Fibroblast of upper back skin (primary cell): ENCODE data around the gene RGS4.
A peak's percentile ranks its signal among the peaks of the same experiment; 100 is the strongest.
"Not testable (repeated sequence)": the region's sequence is repeated elsewhere in the genome, so short reads cannot be mapped to it uniquely, and the experiment has no call there.

ENCODE experiments used
- DNase-seq: peaks from one replicate; pipeline ENCODE4 v3.0.0-alpha.2; 2013

The RGS4 gene

DNA sequence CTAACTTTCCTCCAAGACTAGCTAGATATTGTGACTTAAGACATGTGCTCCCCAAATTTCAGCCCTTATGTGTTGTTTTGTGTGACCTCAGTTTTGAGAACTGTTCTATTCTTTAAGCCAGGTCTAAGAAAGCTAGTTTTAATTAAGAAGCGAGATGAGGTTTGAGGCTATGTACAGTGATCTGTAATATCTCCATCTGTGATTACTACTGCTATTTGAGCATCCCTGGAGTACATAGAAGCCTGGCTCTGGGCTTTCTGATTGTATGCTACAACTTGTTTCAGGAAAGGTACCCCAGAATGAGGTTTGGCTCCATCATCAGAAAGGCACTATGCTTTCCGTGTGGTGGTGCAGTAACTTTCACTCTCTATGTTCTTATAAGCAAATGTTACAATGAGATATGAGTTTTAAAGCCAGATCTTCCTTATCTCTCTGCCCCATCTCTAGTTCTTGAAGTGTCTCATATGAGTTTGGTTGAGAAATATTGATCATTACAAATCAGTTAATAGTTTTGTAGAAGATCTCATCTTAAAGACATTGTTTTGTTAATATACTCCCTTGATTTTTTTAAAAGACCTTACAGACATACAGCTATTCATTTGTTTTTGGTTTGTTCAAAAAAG, 605 bp downstream of the RGS4 start:
- DNase-seq, result no peak

DNA sequence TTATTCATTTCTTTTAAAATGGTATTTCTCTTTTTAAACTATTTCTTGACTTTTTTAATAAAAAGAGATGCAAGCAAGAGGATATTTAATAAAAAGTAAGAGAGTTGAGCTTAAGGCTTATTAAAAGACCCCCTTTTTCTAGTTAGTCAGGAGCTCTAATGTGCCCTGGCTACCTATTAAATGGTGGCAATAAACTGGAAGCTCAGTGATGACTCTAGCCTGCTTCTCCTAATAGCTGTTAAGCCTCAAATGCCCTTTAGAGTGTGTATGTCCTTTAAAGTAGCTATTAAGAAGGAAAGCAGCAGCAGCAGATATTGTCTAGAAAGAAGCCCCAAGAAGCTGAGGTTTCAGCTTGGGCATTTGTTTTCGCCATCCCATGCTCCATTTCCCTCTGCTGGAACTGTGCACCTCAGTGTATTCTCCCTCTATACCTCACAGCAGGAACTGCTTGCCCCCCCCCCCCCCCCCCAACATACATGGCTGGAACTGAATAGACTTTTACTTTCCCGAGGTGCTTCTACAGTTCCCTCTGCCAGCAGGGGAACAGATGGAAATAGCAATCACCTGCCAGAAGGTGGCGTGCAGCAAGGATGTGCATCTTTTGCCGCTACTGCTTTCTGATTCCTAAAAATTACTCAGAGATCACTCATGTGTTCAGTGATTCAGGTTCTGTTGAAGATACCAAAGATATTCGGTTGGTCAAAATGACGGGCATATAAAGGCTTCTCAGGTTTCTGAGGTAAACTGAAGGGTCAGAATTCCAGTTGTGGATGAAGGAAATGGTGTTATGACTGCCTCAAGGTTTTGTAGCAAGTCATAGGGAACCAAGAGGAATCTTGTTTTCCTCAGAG, 2.5 kb downstream of the RGS4 start:
- DNase-seq, result peak; percentile 90

DNA sequence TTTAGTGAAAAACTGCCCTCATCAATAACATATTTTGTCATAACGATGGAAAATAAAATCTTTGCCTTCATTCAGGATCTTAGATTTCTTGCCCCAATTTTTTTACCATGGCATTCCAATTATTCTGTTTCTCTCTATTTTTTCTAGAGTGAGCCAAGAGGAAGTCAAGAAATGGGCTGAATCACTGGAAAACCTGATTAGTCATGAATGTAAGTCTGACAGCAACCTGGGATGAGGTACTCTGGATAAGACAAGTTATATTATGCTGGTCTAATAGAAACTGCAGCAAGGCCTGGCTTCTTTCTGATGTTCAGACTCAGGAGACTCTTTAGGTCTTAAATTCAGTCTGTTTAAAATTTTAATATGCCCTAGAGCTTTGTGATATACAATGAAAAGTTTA, 3.5 kb downstream of the RGS4 start:
- DNase-seq, result peak; percentile 65

DNA sequence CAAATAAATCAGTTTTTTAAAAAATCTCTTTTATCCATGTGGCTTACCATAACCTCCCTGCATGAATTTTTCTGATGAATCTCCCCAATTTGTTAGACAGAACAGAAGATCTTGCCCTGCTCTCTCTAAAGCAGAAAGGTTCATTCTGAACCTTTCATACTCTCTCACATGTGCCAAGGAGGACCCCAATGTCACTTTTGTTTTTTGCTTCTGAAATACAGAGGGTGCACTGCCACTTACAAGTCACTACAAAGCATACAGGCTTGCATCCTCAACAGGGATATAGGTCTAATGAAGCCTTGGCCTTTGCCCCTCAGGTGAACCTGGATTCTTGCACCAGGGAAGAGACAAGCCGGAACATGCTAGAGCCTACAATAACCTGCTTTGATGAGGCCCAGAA, 4.8 kb downstream of the RGS4 start:
- no peak for DNase-seq

DNA sequence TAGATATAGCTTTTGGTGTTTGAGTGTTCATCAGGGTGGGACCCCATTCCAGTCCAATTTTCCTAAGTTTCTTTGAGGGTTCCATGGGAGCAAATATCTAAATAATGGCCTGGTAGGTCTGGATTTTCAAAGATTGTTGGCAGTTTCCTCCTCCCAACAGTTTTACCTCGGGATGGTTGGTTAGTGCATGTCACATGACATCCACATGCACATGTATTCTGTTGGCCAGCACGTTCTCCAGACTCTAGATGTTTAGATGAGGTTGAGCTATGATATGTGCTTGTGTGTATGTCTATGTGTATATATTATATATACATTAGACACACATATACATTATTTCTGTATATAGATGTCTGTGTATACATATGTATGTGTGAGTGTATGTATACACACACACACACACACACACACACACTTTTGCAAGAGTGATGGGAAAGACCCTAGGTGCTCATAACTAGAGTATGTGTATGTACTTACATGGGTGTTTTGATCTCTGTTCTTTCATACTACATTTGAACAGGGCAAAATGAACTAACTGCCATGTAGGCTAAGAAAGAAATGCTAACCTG, 5.6 kb downstream of the RGS4 start:
- no peak for DNase-seq

DNA sequence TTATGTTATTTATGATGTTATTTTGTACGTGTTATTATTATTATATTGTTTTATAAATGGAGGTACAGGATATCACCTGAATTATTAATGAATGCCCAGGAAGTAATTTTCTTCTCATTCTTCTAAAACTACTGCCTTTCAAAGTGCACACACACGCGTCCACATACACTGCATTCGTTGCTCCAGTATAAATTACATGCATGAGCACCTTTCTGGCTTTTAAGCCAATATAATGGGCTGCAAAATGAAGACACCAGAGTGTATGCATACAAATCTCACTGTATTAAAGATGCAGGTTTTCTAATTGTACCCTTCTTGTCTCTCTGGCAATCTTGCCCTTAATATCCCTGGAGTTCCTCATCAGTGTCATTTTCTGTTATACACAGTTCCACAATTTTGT, 6.9 kb downstream of the RGS4 start:
- DNase-seq, result no peak

DNA sequence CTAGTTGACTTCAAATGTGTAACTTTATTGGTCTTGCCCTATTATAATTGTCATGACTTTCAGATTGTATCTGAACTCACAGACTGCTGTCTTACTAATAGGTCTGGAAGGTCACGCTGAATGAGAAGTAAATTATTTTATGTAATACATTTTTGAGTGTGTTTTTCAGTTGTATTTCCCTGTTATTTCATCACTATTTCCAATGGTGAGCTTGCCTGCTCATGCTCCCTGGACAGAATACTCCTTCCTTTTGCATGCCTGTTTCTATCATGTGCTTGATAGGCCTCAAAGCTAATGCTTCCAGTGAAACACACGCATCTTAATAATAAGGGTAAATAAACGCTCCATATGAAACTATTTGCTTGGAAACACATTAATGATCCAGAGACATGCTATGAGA, 7.3 kb downstream of the RGS4 start:
- no peak for DNase-seq

DNA sequence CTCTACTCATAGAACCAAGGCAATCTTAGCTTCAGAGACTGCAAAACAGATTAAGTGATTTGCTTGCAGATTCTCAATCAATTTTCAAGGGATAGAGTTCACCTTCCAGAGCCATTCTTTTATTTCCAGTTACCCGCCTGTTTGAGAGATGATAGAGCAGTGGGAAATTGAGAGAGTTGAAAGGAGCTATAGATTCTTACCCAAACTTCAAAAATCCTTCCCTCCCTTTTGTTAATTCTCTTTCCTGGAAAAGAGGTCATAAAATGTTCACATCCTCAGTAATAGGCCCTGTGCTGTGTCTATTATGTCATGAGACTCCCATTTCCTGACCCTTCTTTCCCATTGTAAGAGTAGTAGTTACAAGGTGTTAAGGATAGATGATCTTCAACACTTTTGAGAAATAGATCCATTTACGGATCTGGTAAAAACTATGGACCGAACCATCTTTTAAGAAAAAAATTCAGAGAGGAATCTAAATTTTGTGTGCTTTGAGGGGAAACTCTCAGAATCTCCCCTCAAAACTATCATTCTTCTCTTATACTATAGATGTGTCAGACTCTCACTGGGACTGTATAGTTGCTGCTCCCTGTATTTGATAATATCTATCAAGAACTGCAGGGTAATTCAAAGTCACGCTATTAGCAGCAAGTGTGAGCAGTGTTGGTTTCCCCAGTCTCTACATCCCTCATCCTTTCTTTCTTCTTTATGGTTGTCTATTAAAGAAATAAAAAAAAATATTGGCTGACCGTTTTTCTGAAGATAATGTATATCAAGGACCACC, 8.0 kb downstream of the RGS4 start:
- no peak for DNase-seq

DNA sequence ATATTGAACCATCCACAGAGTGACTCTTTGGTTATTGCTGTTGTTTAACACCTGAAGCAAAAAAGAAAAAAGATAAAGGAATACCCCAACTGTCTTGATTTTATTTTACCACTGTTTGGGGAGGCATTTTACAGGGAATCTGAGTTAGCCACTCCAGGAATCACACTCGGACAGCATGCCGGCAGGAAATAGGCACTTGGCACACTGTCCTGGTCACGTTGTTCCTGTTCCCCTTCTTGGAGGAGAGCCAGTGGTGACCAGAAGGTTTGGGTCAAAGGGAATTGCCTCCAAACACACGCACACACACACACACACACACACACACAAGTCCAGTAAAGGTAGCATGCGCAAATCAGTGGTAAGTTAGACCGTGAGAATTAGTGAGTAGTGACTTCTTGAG, 13.8 kb downstream of the RGS4 start:
- DNase-seq, result no peak

DNA sequence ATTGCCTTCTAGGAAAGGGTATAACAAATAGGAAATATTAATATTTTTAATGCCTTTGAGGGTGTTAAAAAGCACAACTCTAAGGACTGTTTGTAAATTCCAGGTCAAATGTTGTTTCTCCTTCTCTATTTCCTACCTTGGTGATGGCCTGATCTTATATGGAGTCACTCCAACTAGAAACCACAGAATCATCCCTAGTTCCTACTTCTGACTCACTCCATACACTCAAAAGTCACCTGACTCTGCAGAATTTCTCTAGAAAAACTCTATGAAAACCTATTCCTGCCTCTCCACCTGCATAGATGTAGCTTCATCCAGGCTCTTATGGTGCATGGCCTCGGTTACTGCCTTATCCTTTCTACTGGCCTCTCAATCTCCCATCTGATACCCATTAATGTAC, 14.5 kb downstream of the RGS4 start:
- peak; percentile 61 for DNase-seq

DNA sequence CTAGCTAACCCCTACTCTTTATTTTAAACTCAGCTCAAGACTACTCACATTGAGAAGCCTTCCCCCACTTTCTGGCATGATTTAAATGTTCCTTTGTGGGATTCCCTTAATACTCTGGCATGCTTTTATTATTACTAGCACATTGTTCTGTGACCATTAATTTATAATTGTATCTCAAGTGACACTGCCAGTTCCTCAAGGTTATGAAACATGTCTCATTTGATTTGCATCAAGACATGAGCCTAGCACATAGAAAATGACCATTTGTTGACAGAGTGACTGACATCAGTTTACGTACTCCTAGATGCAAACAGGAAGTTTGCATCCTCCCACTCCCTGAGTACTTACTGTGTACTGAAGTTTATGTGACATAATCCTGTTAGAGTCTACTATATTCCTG, 15.2 kb downstream of the RGS4 start:
- peak; percentile 72 for DNase-seq

DNA sequence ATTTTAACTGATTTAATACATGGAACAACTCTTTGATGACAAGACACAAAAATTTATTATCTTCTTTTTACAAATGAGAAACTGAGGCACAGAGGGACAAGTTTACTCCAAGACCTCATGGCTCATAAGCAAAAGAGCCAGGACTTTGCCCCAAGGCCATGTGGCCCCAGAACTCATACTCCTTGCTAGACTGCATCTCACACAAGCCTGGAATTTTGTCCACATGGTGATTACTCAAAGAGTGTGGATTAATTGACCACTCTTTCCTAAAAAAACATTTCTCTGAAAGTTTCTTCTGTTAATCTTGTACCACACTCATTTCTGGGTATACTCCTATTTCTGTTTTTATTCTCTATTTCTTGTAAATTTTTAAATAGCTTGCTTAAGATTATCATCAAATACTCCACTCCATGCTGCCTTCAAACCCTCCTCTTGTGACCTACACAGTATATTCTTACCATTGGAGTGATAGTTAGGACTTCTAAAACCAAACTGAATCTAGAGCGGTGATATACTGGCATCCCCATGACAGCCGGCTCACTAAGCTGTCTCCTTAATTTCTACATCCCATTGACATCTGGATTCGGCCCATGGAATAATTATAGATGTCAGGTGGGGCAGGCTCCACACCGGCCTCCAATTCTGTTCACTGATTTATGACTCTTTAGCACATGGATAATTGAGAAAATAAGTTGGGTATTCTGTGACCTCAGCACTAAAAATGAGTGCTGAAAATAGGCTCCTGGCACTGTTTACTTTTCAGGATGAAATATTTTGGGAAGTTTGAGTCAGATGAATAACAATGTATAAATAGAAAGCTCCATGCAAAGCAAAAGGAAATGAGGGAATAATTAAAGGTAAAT, 16.1 kb downstream of the RGS4 start:
- peak; percentile 79 for DNase-seq

DNA sequence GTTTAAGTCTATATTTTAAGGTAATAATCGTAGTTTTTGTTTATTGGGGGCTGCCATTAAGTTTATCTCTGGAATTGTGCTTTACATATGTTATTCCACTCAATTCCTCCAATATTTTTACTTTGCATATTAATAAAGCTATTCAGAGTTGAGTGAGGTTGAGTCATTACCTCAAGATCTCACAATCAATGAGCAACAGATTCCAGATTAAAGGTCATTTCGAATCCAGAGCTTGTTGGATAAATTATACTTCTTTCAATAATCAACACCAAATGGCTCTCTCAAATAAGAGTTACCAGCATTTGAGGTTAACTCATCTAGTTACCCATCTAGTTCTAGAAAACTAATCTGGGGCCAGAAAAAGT, 16.7 kb downstream of the RGS4 start:
- DNase-seq, result peak; percentile 66

DNA sequence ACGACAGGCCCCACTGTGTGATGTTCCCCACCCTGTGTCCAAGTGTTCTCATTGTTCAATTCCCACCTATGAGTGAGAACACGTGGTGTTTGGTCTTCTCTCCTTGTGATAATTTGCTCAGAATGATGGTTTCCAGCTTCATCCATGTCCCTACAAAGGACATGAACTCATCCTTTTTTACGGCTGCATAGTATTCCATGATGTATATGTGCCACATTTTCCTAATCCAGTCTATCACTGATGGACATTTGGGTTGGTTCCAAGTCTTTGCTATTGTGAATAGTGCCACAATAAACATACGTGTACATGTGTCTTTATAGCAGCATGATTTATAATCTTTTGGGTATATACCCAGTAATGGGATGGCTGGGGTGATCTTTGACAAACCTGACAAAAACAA, 20.0 kb downstream of the RGS4 start:
- DNase-seq, result not testable (repeated sequence)

DNA sequence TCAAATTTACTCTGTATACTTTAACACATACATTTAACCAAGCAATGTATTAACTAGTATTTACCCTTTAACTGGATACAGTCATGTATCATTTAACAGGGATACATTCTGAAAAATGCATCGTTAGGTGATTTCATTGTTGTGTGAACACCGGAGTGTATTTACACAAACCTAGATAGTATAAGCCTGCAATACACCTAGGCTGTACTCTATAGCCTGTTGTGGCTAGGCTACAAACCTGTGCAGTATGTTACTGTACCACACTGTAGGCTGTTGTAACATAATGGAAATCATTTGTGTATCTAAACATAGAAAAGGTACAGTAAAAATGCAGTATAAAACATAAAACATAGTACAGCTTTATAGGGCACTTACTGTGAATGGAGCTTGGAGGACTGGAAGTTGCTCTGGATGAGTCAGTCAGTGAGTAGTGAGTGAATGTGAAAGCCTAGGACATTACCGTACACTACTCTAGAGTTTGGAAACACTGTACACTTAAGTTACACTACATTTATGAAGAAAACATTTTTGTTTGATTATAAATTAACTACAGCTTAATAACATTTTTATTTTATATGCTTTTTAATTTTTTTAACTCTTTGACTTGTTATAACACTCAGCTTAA, 21.3 kb downstream of the RGS4 start:
- DNase-seq, result peak; percentile 59

DNA sequence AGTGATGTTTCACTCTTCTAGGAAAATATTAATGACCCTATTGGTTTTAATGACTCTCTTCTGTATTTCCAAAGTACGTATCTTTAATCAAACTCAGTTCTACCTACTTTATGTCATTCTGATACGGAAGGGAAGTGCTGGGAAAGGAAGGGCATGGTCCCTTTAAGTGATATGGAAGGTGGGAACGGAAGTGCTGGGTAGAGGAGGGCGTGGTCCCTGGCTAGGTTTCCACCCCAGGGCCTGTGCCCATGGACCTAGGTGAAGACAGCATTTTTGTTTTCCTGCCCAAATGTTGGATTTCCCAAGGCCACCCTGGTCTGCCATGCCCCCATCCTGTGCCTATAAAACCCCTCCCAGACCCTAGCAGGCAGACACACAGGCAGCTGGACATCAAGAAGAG, 24.0 kb downstream of the RGS4 start:
- DNase-seq, result no peak

DNA sequence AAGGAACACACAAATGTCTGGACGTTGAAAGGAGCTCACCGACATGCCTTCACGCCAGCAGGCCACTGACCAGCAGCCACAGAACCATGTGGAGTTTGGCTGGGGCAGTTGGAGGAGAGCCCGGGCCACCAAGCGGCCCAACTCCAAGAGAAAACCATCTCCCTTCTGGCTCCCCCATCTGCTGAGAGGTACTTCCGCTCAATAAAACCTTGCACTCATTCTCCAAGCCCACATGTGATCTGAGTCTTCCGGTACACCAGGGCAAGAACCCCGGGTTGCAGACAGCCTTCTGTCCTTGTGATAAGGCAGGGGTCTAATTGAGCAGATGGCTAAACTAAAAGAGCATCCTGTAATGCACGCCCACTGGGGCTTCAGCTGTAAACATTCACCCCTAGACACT, 24.4 kb downstream of the RGS4 start:
- no peak for DNase-seq

DNA sequence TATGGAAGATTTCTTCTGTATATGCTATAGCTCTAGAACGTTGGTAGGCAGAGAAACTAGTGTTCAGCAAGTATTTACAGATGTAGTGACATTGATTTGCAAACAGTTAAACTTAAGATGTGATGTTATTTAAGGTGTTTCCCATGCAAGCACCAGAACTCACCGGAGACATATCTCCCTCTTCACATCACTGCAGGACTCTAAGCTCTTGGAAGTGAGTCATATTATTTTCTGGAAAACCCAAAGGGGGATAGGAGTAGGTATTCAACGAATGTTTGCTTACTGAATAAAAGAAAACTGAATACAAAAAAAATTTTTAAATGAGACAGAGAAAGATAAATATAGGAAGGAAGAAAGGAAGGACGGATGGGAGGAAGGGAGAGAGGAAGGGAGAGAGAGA, 25.0 kb downstream of the RGS4 start:
- no peak for DNase-seq

DNA sequence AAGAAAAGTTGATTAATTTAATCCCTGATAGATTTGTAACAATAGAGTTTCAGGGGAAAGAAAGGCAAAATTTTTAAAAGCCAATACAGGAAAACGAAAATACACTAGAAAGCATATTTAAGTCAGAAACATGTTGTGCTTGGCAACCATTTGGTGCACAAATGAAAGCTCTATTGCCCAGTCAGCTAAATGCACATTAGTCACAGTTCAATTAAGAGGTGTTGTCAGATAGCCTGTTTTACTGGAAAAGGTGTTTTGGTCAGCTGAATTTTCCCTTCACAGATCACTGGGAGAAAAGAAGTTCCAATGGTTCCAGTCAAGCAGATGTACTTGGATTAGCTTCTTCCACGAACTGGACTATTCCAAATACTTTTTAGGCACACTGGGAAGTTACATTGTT, 25.4 kb downstream of the RGS4 start:
- DNase-seq, result no peak

DNA sequence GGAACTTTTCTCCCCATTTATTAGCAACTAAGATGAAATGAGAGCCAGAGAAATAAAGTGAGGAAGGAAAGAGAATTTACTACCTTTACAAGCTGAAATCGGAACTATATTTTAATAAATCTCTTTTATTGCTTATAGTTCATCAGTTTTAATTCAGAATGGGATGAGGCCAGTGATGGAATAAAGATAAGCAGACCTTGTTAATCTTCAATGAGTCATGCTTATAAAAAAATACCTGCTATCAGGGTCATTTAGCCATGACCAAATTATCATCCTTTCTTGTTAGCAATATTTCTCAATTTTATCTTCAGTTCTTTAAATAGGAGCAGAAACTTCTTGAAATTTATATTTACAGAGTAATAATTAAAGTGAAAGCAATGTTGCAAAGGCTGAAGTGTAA, 26.1 kb downstream of the RGS4 start:
- DNase-seq, result no peak

DNA sequence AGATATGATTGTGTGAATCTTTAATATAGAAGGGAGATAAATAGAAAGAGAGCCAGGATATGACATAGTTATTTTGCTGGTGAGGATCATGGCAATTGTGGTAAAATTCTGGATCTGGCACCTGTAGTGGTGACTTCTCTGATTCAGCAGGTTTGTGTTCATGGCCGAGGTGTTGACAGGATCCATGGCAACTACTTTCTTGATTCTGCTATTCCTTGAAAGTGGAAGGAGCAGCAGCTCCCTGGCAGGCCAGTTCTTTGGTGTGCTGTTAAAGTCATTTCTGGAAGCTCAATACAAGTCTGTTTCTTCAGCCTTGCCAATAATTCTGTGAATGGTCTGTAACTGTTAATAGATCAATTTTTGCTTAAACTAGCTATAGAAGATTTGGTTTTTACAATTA, 33.4 kb downstream of the RGS4 start:
- DNase-seq, result no peak
